K562 (cell line): ENCODE results near the gene ATP8A1. TPM values are rescaled to one million over a fixed set of nuclear protein-coding genes. Genes with fewer than 3 reads are reported as not detected.

Experiments used
- ETS1 ChIP-seq: conservative IDR thresholded peaks from 2 replicates; pipeline ENCODE4 v1.6.1; 2011; ENCODE audit warnings: low read depth, mild to moderate bottlenecking, low read length; ENCODE audit not compliant: control insufficient read depth
- THAP12 ChIP-seq: fragments of 250-450 bp; sonication (Bioruptor Pico); IDR thresholded peaks from 2 replicates; pipeline ENCODE4 v1.9.0; 2021; ENCODE audit warnings: mild to moderate bottlenecking, inconsistent platforms
- ZBTB40 ChIP-seq, 2 experiments: fragments of 450-650 bp in 1 of 2; sonication (generic) in 1 of 2; formaldehyde crosslinking in 1 of 2; IDR thresholded peaks; 2 replicates each; pipeline versions ENCODE4 v1.7.1 to v1.9.0; 2016 to 2022; ENCODE audit warnings: inconsistent platforms in 1 of 2, mild to moderate bottlenecking in 1 of 2, missing genetic modification reagents in 1 of 2
- ZBTB7A ChIP-seq: IDR thresholded peaks from 2 replicates; pipeline ENCODE4 v1.6.1; 2011; ENCODE audit warnings: low read depth, mild to moderate bottlenecking, low read length, moderate library complexity, borderline replicate concordance; ENCODE audit not compliant: control insufficient read depth
- polyA plus RNA-seq, 8 experiments: library from polyadenylated mRNA; depleted of rRNA in 4 of 8; stranded (reverse) in 5 of 8; unstranded in 3 of 8; fragments of >200 nt; fragmentation: Nextera tagmentation in 2 of 8; fragmentation: Illumina TruSeq in 1 of 8; extraction: Ambion mirVana in 2 of 8; extraction: Trizol in 1 of 8; gene quantifications; 2 replicates each; pipeline versions ENCODE4 v1.2.1 to v1.2.3, GENCODE V29; 2011 to 2014; ENCODE audit warnings: inconsistent platforms in 1 of 8, missing spikeins in 1 of 8
- total RNA-seq, 7 experiments: library from RNA; depleted of rRNA in 6 of 7; stranded (reverse); fragments of >200 nt in 6 of 7; fragmentation: Illumina TruSeq in 2 of 7; extraction: Trizol in 2 of 7; gene quantifications; 2 replicates each; pipeline versions ENCODE4 v1.2.1 to v1.2.3, GENCODE V29; 2011 to 2021; ENCODE audit warnings: low replicate concordance in 1 of 7

The ATP8A1 gene
- total and polyA plus RNA-seq, 9 of the 15 experiments (the other 6 are each of a cell fraction or from before 2014, with no cell fraction given): 0.05 to 0.29 (median 0.07) TPM; not detected in 2

- TF ChIP-seq ZBTB40 (IDR thresholded peaks at IDR 0.05) (no peak), ZBTB40 (CRISPR knock-in tag; IDR thresholded peaks at IDR 0.05) (no peak), THAP12 (CRISPR knock-in tag) (no peak), ETS1 (no peak), ZBTB7A (no peak)
- TF ChIP-seq, all 486 proteins: peak for 0
These were observed 98.7 kb downstream of the ATP8A1 start (continued) for GRCh38 chr4:42558156-42558555.
